ENCODE data around the gene EFNA5.

The EFNA5 gene

DNA sequence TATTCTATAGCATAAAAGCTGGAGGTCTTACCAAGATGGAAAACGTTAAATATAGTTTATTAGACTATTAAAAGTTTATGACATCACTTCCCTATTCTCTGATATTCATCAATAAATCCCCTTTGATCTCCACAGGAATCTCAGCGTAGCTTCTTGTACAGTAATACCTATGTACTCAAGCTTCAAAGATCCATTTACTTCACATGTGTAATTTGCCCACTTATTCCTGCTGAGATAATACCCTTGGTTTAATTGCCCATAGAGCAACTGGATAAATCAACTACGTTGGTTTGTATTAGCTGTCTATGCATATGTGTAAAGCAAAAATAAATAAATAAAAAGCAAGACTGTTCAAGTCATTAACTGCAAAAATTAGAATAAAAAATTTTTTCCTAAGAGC lies 219.7 kb downstream of the EFNA5 start:
- no peak overlapping the region for H3K27ac ChIP-seq (ENCODE audit: extremely low read depth, low read depth, low read length)
- ChIA-PET POLR2A (no interaction called here), CTCF (no interaction called here)
- H3K4me3 ChIP-seq (ENCODE audit: low read depth, low read length) = no peak overlapping the region
- no peaks in the 10 kb centered on the region for H3K36me3 ChIP-seq (ENCODE audit: control insufficient read depth in 2 of 2, insufficient read depth in 1 of 2, low read length in 2 of 2)
- peaks cover 13% of the 10 kb centered on the region for H3K4me1 ChIP-seq (ENCODE audit: control insufficient read depth, insufficient read depth, low read length)
- H3K9me3 ChIP-seq (ENCODE audit: control insufficient read depth, insufficient read depth, low read depth, low read length) = no peaks in the 10 kb centered on the region
- TF ChIP-seq, protein P1, sequence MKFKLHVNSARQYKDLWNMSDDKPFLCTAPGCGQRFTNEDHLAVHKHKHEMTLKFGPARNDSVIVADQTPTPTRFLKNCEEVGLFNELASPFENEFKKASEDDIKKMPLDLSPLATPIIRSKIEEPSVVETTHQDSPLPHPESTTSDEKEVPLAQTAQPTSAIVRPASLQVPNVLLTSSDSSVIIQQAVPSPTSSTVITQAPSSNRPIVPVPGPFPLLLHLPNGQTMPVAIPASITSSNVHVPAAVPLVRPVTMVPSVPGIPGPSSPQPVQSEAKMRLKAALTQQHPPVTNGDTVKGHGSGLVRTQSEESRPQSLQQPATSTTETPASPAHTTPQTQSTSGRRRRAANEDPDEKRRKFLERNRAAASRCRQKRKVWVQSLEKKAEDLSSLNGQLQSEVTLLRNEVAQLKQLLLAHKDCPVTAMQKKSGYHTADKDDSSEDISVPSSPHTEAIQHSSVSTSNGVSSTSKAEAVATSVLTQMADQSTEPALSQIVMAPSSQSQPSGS (tag by site-specific recombination; IDR thresholded peaks at IDR 0.05; ENCODE audit: low read depth) = 0 out of 2 replicates have a peak, but pooled peaks have one; percentile 20
- TF ChIP-seq, protein P2, sequence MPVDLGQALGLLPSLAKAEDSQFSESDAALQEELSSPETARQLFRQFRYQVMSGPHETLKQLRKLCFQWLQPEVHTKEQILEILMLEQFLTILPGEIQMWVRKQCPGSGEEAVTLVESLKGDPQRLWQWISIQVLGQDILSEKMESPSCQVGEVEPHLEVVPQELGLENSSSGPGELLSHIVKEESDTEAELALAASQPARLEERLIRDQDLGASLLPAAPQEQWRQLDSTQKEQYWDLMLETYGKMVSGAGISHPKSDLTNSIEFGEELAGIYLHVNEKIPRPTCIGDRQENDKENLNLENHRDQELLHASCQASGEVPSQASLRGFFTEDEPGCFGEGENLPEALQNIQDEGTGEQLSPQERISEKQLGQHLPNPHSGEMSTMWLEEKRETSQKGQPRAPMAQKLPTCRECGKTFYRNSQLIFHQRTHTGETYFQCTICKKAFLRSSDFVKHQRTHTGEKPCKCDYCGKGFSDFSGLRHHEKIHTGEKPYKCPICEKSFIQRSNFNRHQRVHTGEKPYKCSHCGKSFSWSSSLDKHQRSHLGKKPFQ (tag by site-specific recombination; IDR thresholded peaks at IDR 0.05) = no peak
- TF ChIP-seq SCRT2 (tag by site-specific recombination; IDR thresholded peaks at IDR 0.05) (no peak), ZNF76 (tag by site-specific recombination; IDR thresholded peaks at IDR 0.05; ENCODE audit: borderline replicate concordance, low read depth) (no peak), ZNF660 (tag by site-specific recombination; IDR thresholded peaks at IDR 0.05) (no peak), GFI1B (tag by site-specific recombination; IDR thresholded peaks at IDR 0.05) (peak; percentile 67), SP7 (tag by site-specific recombination; IDR thresholded peaks at IDR 0.05) (peak; percentile 91), ZNF16 (tag by site-specific recombination; IDR thresholded peaks at IDR 0.05; ENCODE audit: low read depth) (no peak), ZBTB48 (tag by site-specific recombination; IDR thresholded peaks at IDR 0.05) (no peak), ZNF664 (tag by site-specific recombination; IDR thresholded peaks at IDR 0.05) (no peak), ZNF768 (tag by site-specific recombination; IDR thresholded peaks at IDR 0.05) (no peak), TCF7L2 (IDR thresholded peaks at IDR 0.05; ENCODE audit: borderline replicate concordance, low read depth, low read length) (peak; percentile 91; the same call in 1 of the 2 replicates), KLF9 (tag by site-specific recombination; IDR thresholded peaks at IDR 0.05; ENCODE audit: low read depth) (no peak), ZNF138 (tag by site-specific recombination; IDR thresholded peaks at IDR 0.05; ENCODE audit: borderline replicate concordance) (no peak), ZNF514 (tag by site-specific recombination; IDR thresholded peaks at IDR 0.05) (no peak), ZFP3 (tag by site-specific recombination; IDR thresholded peaks at IDR 0.05; ENCODE audit: low read depth) (no peak), ZBTB8A (tag by site-specific recombination; IDR thresholded peaks at IDR 0.05) (0 out of 2 replicates have a peak, but pooled peaks have one; percentile 13), ZNF133 (tag by site-specific recombination; IDR thresholded peaks at IDR 0.05) (no peak), ZNF521 (tag by site-specific recombination; IDR thresholded peaks at IDR 0.05) (no peak), ZNF558 (tag by site-specific recombination; IDR thresholded peaks at IDR 0.05) (no peak), IKZF3 (tag by site-specific recombination; IDR thresholded peaks at IDR 0.05) (0 out of 2 replicates have a peak, but pooled peaks have one; percentile 22)
- TF ChIP-seq, protein P3, sequence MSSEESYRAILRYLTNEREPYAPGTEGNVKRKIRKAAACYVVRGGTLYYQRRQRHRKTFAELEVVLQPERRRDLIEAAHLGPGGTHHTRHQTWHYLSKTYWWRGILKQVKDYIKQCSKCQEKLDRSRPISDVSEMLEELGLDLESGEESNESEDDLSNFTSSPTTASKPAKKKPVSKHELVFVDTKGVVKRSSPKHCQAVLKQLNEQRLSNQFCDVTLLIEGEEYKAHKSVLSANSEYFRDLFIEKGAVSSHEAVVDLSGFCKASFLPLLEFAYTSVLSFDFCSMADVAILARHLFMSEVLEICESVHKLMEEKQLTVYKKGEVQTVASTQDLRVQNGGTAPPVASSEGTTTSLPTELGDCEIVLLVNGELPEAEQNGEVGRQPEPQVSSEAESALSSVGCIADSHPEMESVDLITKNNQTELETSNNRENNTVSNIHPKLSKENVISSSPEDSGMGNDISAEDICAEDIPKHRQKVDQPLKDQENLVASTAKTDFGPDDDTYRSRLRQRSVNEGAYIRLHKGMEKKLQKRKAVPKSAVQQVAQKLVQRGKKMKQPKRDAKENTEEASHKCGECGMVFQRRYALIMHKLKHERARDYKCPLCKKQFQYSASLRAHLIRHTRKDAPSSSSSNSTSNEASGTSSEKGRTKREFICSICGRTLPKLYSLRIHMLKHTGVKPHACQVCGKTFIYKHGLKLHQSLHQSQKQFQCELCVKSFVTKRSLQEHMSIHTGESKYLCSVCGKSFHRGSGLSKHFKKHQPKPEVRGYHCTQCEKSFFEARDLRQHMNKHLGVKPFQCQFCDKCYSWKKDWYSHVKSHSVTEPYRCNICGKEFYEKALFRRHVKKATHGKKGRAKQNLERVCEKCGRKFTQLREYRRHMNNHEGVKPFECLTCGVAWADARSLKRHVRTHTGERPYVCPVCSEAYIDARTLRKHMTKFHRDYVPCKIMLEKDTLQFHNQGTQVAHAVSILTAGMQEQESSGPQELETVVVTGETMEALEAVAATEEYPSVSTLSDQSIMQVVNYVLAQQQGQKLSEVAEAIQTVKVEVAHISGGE (tag by site-specific recombination; conservative IDR thresholded peaks at IDR 0.05; ENCODE audit: low read depth) = no peak
- TF ChIP-seq, protein P4, sequence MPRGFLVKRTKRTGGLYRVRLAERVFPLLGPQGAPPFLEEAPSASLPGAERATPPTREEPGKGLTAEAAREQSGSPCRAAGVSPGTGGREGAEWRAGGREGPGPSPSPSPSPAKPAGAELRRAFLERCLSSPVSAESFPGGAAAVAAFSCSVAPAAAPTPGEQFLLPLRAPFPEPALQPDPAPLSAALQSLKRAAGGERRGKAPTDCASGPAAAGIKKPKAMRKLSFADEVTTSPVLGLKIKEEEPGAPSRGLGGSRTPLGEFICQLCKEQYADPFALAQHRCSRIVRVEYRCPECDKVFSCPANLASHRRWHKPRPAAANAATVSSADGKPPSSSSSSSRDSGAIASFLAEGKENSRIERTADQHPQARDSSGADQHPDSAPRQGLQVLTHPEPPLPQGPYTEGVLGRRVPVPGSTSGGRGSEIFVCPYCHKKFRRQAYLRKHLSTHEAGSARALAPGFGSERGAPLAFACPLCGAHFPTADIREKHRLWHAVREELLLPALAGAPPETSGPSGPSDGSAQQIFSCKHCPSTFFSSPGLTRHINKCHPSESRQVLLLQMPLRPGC (tag by site-specific recombination; IDR thresholded peaks at IDR 0.05) = peak; percentile 39; the same call in 1 of the 2 replicates
- TF ChIP-seq, protein P5, sequence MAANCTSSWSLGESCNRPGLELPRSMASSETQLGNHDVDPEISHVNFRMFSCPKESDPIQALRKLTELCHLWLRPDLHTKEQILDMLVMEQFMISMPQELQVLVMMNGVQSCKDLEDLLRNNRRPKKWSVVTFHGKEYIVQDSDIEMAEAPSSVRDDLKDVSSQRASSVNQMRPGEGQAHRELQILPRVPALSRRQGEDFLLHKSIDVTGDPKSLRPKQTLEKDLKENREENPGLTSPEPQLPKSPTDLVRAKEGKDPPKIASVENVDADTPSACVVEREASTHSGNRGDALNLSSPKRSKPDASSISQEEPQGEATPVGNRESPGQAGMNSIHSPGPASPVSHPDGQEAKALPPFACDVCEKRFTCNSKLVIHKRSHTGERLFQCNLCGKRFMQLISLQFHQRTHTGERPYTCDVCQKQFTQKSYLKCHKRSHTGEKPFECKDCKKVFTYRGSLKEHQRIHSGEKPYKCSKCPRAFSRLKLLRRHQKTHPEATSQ (tag by site-specific recombination; IDR thresholded peaks at IDR 0.05) = no peak
- TF ChIP-seq, protein P6, sequence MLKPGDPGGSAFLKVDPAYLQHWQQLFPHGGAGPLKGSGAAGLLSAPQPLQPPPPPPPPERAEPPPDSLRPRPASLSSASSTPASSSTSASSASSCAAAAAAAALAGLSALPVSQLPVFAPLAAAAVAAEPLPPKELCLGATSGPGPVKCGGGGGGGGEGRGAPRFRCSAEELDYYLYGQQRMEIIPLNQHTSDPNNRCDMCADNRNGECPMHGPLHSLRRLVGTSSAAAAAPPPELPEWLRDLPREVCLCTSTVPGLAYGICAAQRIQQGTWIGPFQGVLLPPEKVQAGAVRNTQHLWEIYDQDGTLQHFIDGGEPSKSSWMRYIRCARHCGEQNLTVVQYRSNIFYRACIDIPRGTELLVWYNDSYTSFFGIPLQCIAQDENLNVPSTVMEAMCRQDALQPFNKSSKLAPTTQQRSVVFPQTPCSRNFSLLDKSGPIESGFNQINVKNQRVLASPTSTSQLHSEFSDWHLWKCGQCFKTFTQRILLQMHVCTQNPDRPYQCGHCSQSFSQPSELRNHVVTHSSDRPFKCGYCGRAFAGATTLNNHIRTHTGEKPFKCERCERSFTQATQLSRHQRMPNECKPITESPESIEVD (tag by site-specific recombination; IDR thresholded peaks at IDR 0.05) = peak; percentile 75

Data from HEK293 (cell line).